Stomach (tissue), 4 donors: Measurements from ENCODE around the gene ORAI1.

Source experiments
- CTCF ChIP-seq, 7 experiments: fragments of 450-650 bp in 4 of 7; fragments of 200-600 bp in 3 of 7; sonication (generic) in 3 of 7; IDR thresholded peaks; one replicate each; pipeline ENCODE4 v1.5.1; 2016 to 2019; ENCODE audit warnings: antibody characterized with exemption in 7 of 7, control low read depth in 2 of 7, mild to moderate bottlenecking in 1 of 7
- POLR2A ChIP-seq, 4 donors: fragments of 450-650 bp; IDR thresholded peaks; one replicate each; pipeline ENCODE4 v1.6.1; 2016; ENCODE audit warnings: antibody characterized with exemption in 4 of 4, control low read depth in 2 of 4, mild to moderate bottlenecking in 1 of 4, moderate library complexity in 1 of 4

GRCh38 chr12:121663610-121663929, 37.2 kb downstream of the ORAI1 start:
- no peak for TF ChIP-seq POLR2A (IDR thresholded peaks at IDR 0.05)
- TF ChIP-seq CTCF (IDR thresholded peaks at IDR 0.05): no peak
